ENCODE data around the gene CAPN13.

The CAPN13 gene

DNA sequence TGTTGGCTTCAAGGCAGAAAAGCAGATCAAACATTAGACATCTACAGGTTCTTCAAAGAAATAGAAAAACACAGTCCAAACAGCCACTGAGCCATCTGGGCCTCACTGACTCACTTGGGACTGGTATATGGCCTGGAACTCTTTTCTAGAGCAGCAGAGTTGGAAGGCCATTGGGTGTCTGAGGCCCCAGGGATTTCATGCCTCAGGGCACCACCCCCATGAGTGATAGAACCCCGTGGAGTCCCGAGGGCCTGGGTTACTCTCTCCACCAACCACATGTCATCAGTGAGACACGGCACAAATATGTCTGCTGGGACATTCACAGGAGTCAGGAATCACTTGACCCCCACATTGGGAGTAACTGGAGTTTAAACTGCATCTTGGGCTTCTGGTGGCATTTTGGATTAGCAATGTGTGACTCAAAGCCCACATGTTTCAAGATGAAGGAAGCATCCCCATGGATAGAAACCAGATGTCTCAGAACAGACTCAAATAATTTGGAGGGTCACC lies 44.0 kb downstream of the CAPN13 start:
- ATAC-seq (ENCODE audit: insufficient read depth, low read depth): no peak
- Histone ChIP-seq H3K4me2 (ENCODE audit: insufficient read depth, low read length) (no peak overlapping the region), H3K4me1 (ENCODE audit: insufficient read depth, low read length) (no peaks in the 10 kb centered on the region)

DNA sequence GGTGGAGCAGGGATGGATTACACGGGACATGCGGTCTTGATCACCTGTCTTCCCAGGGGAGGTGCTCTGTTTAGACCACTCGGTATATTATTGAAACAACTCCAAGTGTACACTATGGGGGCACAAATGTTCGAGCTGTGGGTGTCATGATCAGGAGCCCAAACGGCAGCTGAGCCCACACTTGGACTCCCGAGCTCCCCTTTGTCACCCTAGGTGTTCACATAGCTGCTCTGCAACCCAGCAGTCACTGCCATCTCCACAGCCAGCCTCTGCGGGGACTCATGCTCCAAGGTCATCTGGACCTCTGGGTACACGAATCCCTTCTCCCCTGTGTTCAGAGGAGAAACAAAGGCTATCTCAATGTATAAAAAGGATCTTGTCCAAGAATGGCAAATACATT lies 46.0 kb downstream of the CAPN13 start:
- DNase-seq (no peak), ATAC-seq (ENCODE audit: insufficient read depth, low read depth) (no peak)

More for the DNA sequence above, 44.0 kb downstream of the CAPN13 start:
- H3K4me3 ChIP-seq (ENCODE audit: low read depth in 1 of 2, low read length in 2 of 2): no peak overlapping the region
- no peak overlapping the region for H3K9ac ChIP-seq (ENCODE audit: low read depth, low read length)
- H3K79me2 ChIP-seq (ENCODE audit: insufficient read depth, low read length): no peaks in the 10 kb centered on the region
- TF ChIP-seq CTCF (IDR thresholded peaks at IDR 0.05; ENCODE audit: borderline replicate concordance, extremely low read depth, low read length, poor library complexity, severe bottlenecking) (no peak), EZH2 (IDR thresholded peaks at IDR 0.05; ENCODE audit: borderline replicate concordance, low read depth, low read length, severe bottlenecking) (no peak)
- DNase-seq: no peak
- no peak overlapping the region for H3K27ac ChIP-seq (ENCODE audit: low read length)
- 0 out of 2 replicates have a peak, but pooled peaks cover 3% of the 10 kb centered on the region for H4K20me1 ChIP-seq (ENCODE audit: insufficient read depth, low read length)
- no peak overlapping the region for H2AFZ ChIP-seq (ENCODE audit: low read depth, low read length)
- no peaks in the 10 kb centered on the region for H3K36me3 ChIP-seq (ENCODE audit: insufficient read depth, low read length)
- H3K9me3 ChIP-seq (ENCODE audit: insufficient read depth, low read length, severe bottlenecking): no peaks in the 10 kb centered on the region
- H3K27me3 ChIP-seq (ENCODE audit: insufficient read depth, low read length, poor library complexity): peaks cover 14% of the 10 kb centered on the region

GRCh38 chr2:30759481-30759880 lies 47.8 kb downstream of the CAPN13 start:
- no peaks in the 10 kb centered on the region for H4K20me1 ChIP-seq (ENCODE audit: insufficient read depth, low read length)
- DNase-seq (no peak), ATAC-seq (ENCODE audit: insufficient read depth, low read depth) (no peak)
- no peak overlapping the region for H2AFZ ChIP-seq (ENCODE audit: low read depth, low read length)
- no peak overlapping the region for H3K4me2 ChIP-seq (ENCODE audit: insufficient read depth, low read length)
- no peaks in the 10 kb centered on the region for H3K4me1 ChIP-seq (ENCODE audit: insufficient read depth, low read length)
- no peak overlapping the region for H3K9ac ChIP-seq (ENCODE audit: low read depth, low read length)
- H3K9me3 ChIP-seq (ENCODE audit: insufficient read depth, low read length, severe bottlenecking): no peaks in the 10 kb centered on the region
- TF ChIP-seq EZH2 (IDR thresholded peaks at IDR 0.05; ENCODE audit: borderline replicate concordance, low read depth, low read length, severe bottlenecking): no peak
- TF ChIP-seq CTCF (IDR thresholded peaks at IDR 0.05; ENCODE audit: borderline replicate concordance, extremely low read depth, low read length, poor library complexity, severe bottlenecking): no peak
- H3K4me3 ChIP-seq (ENCODE audit: low read depth in 1 of 2, low read length in 2 of 2): no peak overlapping the region
- no peaks in the 10 kb centered on the region for H3K27me3 ChIP-seq (ENCODE audit: insufficient read depth, low read length, poor library complexity)
- H3K36me3 ChIP-seq (ENCODE audit: insufficient read depth, low read length): no peaks in the 10 kb centered on the region
- no peak overlapping the region for H3K27ac ChIP-seq (ENCODE audit: low read length)
- H3K79me2 ChIP-seq (ENCODE audit: insufficient read depth, low read length): no peaks in the 10 kb centered on the region

More for the DNA sequence above, 46.0 kb downstream of the CAPN13 start:
- H3K79me2 ChIP-seq (ENCODE audit: insufficient read depth, low read length): no peaks in the 10 kb centered on the region
- no peaks in the 10 kb centered on the region for H3K9me3 ChIP-seq (ENCODE audit: insufficient read depth, low read length, severe bottlenecking)
- H3K27me3 ChIP-seq (ENCODE audit: insufficient read depth, low read length, poor library complexity): peaks cover 9% of the 10 kb centered on the region
- H3K4me3 ChIP-seq (ENCODE audit: low read depth in 1 of 2, low read length in 2 of 2): no peak overlapping the region
- H3K27ac ChIP-seq (ENCODE audit: low read length): no peak overlapping the region
- no peaks in the 10 kb centered on the region for H3K4me1 ChIP-seq (ENCODE audit: insufficient read depth, low read length)
- no peak overlapping the region for H2AFZ ChIP-seq (ENCODE audit: low read depth, low read length)
- H3K4me2 ChIP-seq (ENCODE audit: insufficient read depth, low read length): no peak overlapping the region
- no peaks in the 10 kb centered on the region for H3K36me3 ChIP-seq (ENCODE audit: insufficient read depth, low read length)
- no peak overlapping the region for H3K9ac ChIP-seq (ENCODE audit: low read depth, low read length)
- 0 out of 2 replicates have a peak, but pooled peaks cover 3% of the 10 kb centered on the region for H4K20me1 ChIP-seq (ENCODE audit: insufficient read depth, low read length)
- TF ChIP-seq EZH2 (IDR thresholded peaks at IDR 0.05; ENCODE audit: borderline replicate concordance, low read depth, low read length, severe bottlenecking): no peak
- no peak for TF ChIP-seq CTCF (IDR thresholded peaks at IDR 0.05; ENCODE audit: borderline replicate concordance, extremely low read depth, low read length, poor library complexity, severe bottlenecking)
